VCaP (cell line): Measurements from ENCODE around the gene SNRNP200.
A peak's percentile ranks its signal among the peaks of the same experiment; 100 is the strongest.

Experiments
- H3K27ac ChIP-seq: fragments of 450-650 bp; 2 replicates; pipeline ENCODE4 v1.5.1; 2017
- TF ChIP-seq, protein P1 (sequence below): fragments of 450-650 bp; conservative IDR thresholded peaks from 2 replicates; pipeline ENCODE4 v1.5.1; 2017; ENCODE audit warnings: mild to moderate bottlenecking, moderate library complexity

The SNRNP200 gene

DNA sequence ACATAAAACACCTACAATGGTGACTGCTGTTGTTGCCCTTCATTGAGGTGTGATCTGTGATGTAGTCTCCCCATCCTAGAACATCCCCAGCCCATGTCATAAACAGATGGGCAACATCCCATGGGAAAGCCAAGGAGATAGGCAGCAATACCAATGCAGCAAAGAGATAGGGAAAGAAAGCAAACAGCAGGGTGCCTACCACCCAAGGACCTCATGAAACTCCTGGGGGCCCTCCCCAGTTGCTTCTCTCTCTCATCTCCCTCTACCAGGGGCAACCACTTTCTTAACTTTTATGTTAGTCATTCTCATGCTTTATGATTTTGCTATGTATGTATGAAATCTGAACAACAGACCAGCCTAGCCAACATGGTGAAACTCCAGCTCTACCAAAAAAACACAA lies 11.7 kb upstream of the SNRNP200 start:
- TF ChIP-seq, protein P1, sequence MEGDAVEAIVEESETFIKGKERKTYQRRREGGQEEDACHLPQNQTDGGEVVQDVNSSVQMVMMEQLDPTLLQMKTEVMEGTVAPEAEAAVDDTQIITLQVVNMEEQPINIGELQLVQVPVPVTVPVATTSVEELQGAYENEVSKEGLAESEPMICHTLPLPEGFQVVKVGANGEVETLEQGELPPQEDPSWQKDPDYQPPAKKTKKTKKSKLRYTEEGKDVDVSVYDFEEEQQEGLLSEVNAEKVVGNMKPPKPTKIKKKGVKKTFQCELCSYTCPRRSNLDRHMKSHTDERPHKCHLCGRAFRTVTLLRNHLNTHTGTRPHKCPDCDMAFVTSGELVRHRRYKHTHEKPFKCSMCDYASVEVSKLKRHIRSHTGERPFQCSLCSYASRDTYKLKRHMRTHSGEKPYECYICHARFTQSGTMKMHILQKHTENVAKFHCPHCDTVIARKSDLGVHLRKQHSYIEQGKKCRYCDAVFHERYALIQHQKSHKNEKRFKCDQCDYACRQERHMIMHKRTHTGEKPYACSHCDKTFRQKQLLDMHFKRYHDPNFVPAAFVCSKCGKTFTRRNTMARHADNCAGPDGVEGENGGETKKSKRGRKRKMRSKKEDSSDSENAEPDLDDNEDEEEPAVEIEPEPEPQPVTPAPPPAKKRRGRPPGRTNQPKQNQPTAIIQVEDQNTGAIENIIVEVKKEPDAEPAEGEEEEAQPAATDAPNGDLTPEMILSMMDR: no peak
- H3K27ac ChIP-seq: no peak overlapping the region

DNA sequence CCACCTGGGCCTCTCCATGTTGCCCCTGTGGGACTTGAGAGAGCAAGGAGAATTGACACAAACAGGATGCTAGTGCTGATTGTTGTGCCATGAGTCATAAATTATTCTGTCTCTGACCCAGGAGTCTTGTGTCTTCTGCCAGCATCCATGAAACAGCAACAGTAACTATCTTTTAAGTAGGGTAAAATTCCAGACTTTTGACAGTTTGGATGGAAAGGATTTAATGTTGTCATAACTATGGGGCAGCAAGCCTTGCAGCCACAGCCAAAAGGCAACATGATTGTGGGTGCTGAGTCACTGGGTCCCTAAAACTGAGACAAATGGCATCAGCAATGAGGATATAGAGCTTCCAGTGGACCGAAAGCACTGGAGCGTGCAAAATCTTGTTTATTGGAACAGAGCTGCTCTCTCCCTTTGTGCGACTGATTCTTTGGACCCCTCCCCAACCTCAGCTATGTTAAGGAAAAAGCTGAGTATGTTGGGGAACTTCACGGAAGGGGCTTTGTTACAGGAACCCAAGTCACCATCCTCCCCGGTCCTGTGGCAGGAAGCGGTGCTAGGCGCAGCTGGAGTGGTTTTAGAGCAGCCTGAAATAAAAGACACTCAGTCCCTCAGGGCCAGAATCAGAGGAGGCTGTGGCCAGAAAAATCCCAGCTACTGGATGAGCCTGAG lies 10.2 kb upstream of the SNRNP200 start:
- H3K27ac ChIP-seq: no peak overlapping the region
- TF ChIP-seq, protein P1: no peak

DNA sequence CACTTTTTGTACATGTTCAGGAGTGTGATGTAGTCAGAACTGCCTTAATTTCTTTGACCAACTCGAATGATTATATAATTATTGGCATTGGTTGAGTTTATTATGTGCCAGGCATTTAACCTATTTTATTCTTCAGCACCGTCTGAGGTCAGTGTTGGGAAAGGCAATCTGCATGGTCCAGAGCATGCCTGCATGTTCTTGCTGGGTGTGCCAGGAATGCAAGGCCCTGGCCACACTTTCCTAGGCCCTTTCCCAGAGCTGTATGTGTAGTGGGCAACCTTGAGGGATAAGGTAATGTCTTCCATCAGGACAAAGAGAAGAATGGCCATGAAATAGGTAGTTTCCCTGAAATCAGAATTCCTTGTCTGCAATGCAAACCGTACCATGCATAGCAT lies 9.7 kb upstream of the SNRNP200 start:
- TF ChIP-seq, protein P1: no peak
- no peak overlapping the region for H3K27ac ChIP-seq

DNA sequence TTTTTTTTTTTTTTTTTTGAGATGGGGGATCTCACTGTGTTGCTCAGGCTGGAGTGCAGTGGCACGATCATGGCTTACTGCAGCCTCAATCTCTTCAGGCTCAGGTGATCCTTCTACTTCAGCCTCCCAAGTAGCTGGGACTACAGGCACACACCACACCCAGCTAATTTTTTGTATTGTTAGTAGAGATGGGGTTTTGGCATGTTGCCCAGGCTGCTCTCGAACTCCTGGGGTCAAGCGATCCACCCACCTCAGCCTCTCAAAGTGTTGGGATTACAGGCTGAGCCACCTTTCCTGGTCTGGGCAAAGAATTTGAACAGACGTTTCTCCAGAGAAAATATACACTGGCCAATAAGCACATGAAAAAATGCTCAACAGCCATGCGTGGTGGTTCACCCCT lies 2.9 kb upstream of the SNRNP200 start:
- TF ChIP-seq, protein P1: no peak
- H3K27ac ChIP-seq: no peak overlapping the region

DNA sequence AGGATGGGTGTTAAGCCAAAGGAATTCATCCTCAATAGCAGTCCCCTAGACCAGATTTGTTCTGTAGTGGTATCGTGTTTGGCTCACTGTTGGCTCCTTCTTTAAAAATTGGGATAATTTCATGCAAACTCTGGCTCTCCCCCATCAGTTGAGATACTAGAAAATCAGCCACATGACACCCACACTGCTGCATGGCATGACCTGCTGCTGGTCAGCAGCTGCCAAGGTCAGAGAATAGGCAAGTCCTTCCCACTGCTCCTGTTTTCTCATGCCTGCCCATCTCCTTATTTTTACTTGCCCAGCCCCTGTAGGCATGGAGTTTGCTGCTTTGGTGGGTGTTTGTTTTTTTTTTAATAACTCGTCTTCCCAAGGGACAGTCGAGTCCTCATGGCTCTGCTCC lies 1.0 kb upstream of the SNRNP200 start:
- peak overlapping the region; percentile 94 for H3K27ac ChIP-seq
- TF ChIP-seq, protein P1: no peak

DNA sequence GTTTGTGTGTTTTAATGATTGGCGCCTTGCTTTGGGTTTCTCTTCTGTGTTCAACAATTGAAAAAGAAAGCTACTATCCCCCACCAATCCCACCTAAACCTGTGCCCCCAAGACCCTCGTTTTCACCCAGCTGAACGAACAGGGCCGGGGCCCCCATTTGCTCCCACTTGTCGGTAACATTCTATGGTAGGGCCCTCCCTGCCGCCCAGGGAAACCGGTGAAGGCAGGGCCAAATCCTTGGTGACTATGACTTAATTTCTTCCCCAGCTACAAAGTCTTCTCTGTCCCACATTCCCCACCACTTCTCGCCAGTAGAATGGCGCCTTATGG lies 598 bp upstream of the SNRNP200 start:
- peak overlapping the region; percentile 94 for H3K27ac ChIP-seq
- TF ChIP-seq, protein P1: no peak

DNA sequence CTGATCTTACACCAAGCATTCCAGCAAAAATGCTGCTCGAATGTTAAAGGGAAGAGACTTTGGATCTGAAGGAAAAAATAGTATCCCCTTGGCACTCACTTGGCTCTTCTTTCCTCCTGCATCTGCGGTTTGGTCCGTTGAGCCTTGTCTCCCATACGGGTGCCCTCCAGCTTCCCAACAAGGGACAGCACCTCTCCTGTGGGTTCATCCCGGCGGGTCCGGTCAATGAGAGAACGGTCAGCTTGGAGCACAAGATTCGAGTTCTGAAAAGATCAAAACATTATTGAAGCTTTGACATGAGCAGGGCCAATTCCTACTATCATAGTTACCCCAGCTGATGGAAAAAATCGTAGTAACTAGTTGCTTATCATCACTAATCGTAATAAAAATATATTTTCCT lies 740 bp downstream of the SNRNP200 start:
- TF ChIP-seq, protein P1: no peak
- H3K27ac ChIP-seq: peak overlapping the region; percentile 94

DNA sequence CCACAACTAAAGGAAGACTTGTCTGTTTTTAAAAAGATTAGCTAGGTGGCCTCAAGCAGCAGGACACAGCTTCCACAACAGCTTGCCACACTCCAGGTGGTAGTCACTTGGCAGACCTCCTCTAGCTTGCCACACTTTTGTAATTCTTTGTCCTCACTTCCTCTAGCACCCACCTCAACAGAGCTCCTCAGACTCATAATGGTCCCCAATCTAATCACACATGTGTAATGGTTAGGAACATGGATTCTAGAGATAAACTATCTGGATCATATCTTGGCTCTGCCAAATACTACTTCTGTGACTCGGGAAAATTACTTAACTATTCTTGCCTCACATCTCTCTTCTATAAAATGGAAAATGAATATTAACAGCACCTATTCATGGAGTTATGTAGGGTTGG lies 3.5 kb downstream of the SNRNP200 start:
- H3K27ac ChIP-seq: no peak overlapping the region
- TF ChIP-seq, protein P1: no peak
